Muscle layer of duodenum (tissue), 2 donors: ENCODE data around the gene NT5DC4.
"Not testable (repeated sequence)": the region's sequence is repeated elsewhere in the genome, so short reads cannot be mapped to it uniquely, and the experiment has no call there.

Source experiments
- H3K27ac ChIP-seq: one replicate; pipeline ENCODE4 v1.7.0; 2013; ENCODE audit warnings: mild to moderate bottlenecking, low read length
- H3K27me3 ChIP-seq: one replicate; pipeline ENCODE4 v1.7.0; 2013; ENCODE audit warnings: low read depth, mild to moderate bottlenecking, control low read depth, low read length
- H3K36me3 ChIP-seq, 2 donors: one replicate each; pipeline ENCODE4 v1.7.0; 2013; ENCODE audit warnings: low read length in 2 of 2, control low read depth in 1 of 2, mild to moderate bottlenecking in 1 of 2; ENCODE audit not compliant: insufficient read depth in 2 of 2, control insufficient read depth in 1 of 2
- H3K4me1 ChIP-seq, 2 donors: one replicate each; pipeline ENCODE4 v1.7.0; 2013; ENCODE audit warnings: low read length in 2 of 2, mild to moderate bottlenecking in 2 of 2, control low read depth in 1 of 2, moderate library complexity in 1 of 2; ENCODE audit not compliant: insufficient read depth in 2 of 2, control insufficient read depth in 1 of 2
- H3K4me3 ChIP-seq, 2 donors: one replicate each; pipeline ENCODE4 v1.7.0; 2013; ENCODE audit warnings: low read length in 2 of 2, low read depth in 1 of 2, mild to moderate bottlenecking in 1 of 2
- H3K9me3 ChIP-seq, 2 donors: one replicate each; pipeline ENCODE4 v1.7.0; 2013; ENCODE audit warnings: low read length in 2 of 2, control low read depth in 1 of 2, mild to moderate bottlenecking in 1 of 2; ENCODE audit not compliant: control insufficient read depth in 1 of 2
- donor health status: healthy.

NT5DC4 gene

GRCh38 chr2:112714331-112714730, 6.5 kb upstream of the NT5DC4 start:
- Histone ChIP-seq H3K36me3 (no peaks in the 10 kb centered on the region), H3K27ac (no peak overlapping the region), H3K27me3 (peaks cover 4% of the 10 kb centered on the region), H3K4me1 (no peaks in the 10 kb centered on the region), H3K4me3 (no peak overlapping the region), H3K9me3 (no peaks in the 10 kb centered on the region)

GRCh38 chr2:112714836-112715631, 5.8 kb upstream of the NT5DC4 start:
- no peak overlapping the region for H3K27ac ChIP-seq
- H3K27me3 ChIP-seq = peaks cover 4% of the 10 kb centered on the region
- no peaks in the 10 kb centered on the region for H3K4me1 ChIP-seq
- H3K36me3 ChIP-seq = no peaks in the 10 kb centered on the region
- no peaks in the 10 kb centered on the region for H3K9me3 ChIP-seq
- no peak overlapping the region for H3K4me3 ChIP-seq

GRCh38 chr2:112716094-112716493, 4.7 kb upstream of the NT5DC4 start:
- H3K4me3 ChIP-seq, H3K9me3 ChIP-seq, H3K36me3 ChIP-seq, H3K4me1 ChIP-seq, H3K27me3 ChIP-seq, H3K27ac ChIP-seq: not testable (repeated sequence)

DNA sequence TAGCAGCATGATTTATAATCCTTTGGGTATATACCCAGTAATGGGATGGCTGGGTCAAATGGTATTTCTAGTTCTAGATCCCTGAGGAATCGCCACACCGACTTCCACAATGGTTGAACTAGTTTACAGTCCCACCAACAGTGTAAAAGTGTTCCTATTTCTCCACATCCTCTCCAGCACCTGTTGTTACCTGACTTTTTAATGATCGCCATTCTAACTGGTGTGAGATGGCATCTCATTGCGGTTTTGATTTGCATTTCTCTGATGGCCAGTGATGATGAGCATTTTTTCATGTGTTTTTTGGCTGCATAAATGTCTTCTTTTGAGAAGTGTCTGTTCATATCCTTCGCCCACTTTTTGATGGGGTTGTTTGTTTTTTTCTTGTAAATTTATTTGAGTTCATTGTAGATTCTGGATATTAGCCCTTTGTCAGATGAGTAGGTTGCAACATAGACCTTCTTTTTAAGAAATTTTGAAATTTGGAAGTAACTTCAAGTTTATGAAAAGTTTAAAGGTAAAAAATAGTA, 3.9 kb upstream of the NT5DC4 start:
- H3K27ac ChIP-seq, H3K36me3 ChIP-seq, H3K27me3 ChIP-seq, H3K9me3 ChIP-seq, H3K4me1 ChIP-seq, H3K4me3 ChIP-seq: not testable (repeated sequence)

- H3K36me3 ChIP-seq = no peaks in the 10 kb centered on the region
- H3K27me3 ChIP-seq = no peaks in the 10 kb centered on the region
- no peaks in the 10 kb centered on the region for H3K9me3 ChIP-seq
- H3K4me3 ChIP-seq = no peak overlapping the region
- H3K4me1 ChIP-seq = no peaks in the 10 kb centered on the region
- no peak overlapping the region for H3K27ac ChIP-seq
These were observed 1.9 kb upstream of the NT5DC4 start for GRCh38 chr2:112718863-112719370.

- H3K4me3 ChIP-seq = no peak overlapping the region
- H3K9me3 ChIP-seq = no peaks in the 10 kb centered on the region
- no peaks in the 10 kb centered on the region for H3K27me3 ChIP-seq
- no peak overlapping the region for H3K27ac ChIP-seq
- H3K36me3 ChIP-seq = no peaks in the 10 kb centered on the region
- H3K4me1 ChIP-seq = no peaks in the 10 kb centered on the region
These were observed 1.2 kb downstream of the NT5DC4 start for GRCh38 chr2:112721819-112722522.

GRCh38 chr2:112722816-112723546, 2.2 kb downstream of the NT5DC4 start:
- Histone ChIP-seq H3K36me3 (no peaks in the 10 kb centered on the region), H3K4me3 (no peak overlapping the region), H3K27ac (no peak overlapping the region), H3K9me3 (no peaks in the 10 kb centered on the region), H3K4me1 (no peaks in the 10 kb centered on the region), H3K27me3 (no peaks in the 10 kb centered on the region)

DNA sequence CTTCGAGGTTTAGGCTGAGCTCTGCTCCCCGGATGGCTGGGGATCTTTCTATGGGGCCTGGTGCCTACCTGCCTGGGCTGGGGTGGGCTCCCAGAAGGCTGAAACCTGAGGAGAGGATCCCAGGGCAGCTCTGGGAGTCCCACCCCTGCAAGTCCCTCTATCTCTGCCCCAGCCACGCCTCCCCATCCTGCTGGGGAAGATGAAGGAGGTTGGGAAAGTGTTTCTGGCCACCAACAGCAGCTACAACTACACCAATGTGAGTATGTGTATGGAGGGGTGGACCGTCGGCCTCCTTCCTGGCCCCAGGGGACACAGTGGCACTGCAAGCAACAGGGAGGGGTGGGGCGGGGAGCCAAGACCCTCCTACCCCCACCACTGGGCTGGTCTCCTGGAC, 2.7 kb downstream of the NT5DC4 start:
- H3K4me3 ChIP-seq = no peak overlapping the region
- no peak overlapping the region for H3K27ac ChIP-seq
- H3K9me3 ChIP-seq = no peaks in the 10 kb centered on the region
- H3K27me3 ChIP-seq = no peaks in the 10 kb centered on the region
- no peaks in the 10 kb centered on the region for H3K36me3 ChIP-seq
- no peaks in the 10 kb centered on the region for H3K4me1 ChIP-seq

GRCh38 chr2:112723995-112724394, 3.2 kb downstream of the NT5DC4 start:
- no peaks in the 10 kb centered on the region for H3K27me3 ChIP-seq

GRCh38 chr2:112724591-112725525, 4.0 kb downstream of the NT5DC4 start:
- no peaks in the 10 kb centered on the region for H3K9me3 ChIP-seq
- no peaks in the 10 kb centered on the region for H3K4me1 ChIP-seq
- H3K36me3 ChIP-seq = no peaks in the 10 kb centered on the region
- no peak overlapping the region for H3K27ac ChIP-seq
- no peak overlapping the region for H3K4me3 ChIP-seq
- H3K27me3 ChIP-seq = no peaks in the 10 kb centered on the region

More at GRCh38 chr2:112723995-112724394, 3.2 kb downstream of the NT5DC4 start:
- Histone ChIP-seq H3K27ac (no peak overlapping the region), H3K36me3 (no peaks in the 10 kb centered on the region), H3K9me3 (no peaks in the 10 kb centered on the region), H3K4me3 (no peak overlapping the region), H3K4me1 (no peaks in the 10 kb centered on the region)
